Mesenchymal stem cell (in vitro differentiated cells and primary cell): ENCODE data around the gene CACNG5.

Experiments
- DNase-seq: peaks from one replicate; pipeline ENCODE4 v3.0.0-alpha.2; 2013
- H2AFZ ChIP-seq: one replicate; pipeline ENCODE4 v1.6.1; 2013; ENCODE audit warnings: low read depth, mild to moderate bottlenecking, control low read depth, inconsistent platforms, low read length, moderate library complexity
- H2AK5ac ChIP-seq: 2 replicates; pipeline ENCODE4 v1.6.1; 2013; ENCODE audit warnings: low read length, moderate library complexity, mild to moderate bottlenecking, inconsistent platforms; ENCODE audit not compliant: severe bottlenecking
- H2BK120ac ChIP-seq: one replicate; pipeline ENCODE4 v1.6.1; 2013; ENCODE audit warnings: low read depth, mild to moderate bottlenecking, inconsistent platforms, low read length, moderate library complexity
- H2BK12ac ChIP-seq, 2 experiments: one replicate each; pipeline ENCODE4 v1.6.1; 2013; ENCODE audit warnings: inconsistent platforms in 2 of 2, low read length in 2 of 2, mild to moderate bottlenecking in 2 of 2, moderate library complexity in 2 of 2, control low read depth in 1 of 2
- H2BK15ac ChIP-seq: one replicate; pipeline ENCODE4 v1.6.1; 2013; ENCODE audit warnings: mild to moderate bottlenecking, low read depth, inconsistent platforms; ENCODE audit not compliant: poor library complexity, severe bottlenecking
- H2BK5ac ChIP-seq: 2 replicates; pipeline ENCODE4 v1.6.1; 2013; ENCODE audit warnings: low read depth, mild to moderate bottlenecking, low read length, control low read depth, inconsistent platforms; ENCODE audit not compliant: poor library complexity, severe bottlenecking
- H3K14ac ChIP-seq, 2 experiments: one replicate each; pipeline ENCODE4 v1.6.1; 2013; ENCODE audit warnings: inconsistent platforms in 2 of 2, low read length in 2 of 2, control low read depth in 1 of 2, mild to moderate bottlenecking in 1 of 2, moderate library complexity in 1 of 2
- H3K18ac ChIP-seq, 2 experiments: one replicate each; pipeline ENCODE4 v1.6.1; 2013; ENCODE audit warnings: inconsistent platforms in 2 of 2, low read length in 2 of 2, control low read depth in 1 of 2, low read depth in 1 of 2, mild to moderate bottlenecking in 1 of 2
- H3K23ac ChIP-seq, 2 experiments: one replicate each; pipeline ENCODE4 v1.6.1; 2013; ENCODE audit warnings: inconsistent platforms in 2 of 2, low read length in 2 of 2, mild to moderate bottlenecking in 2 of 2, moderate library complexity in 2 of 2, control low read depth in 1 of 2
- H3K27ac ChIP-seq: 2 replicates; pipeline ENCODE4 v1.5.1; 2013; ENCODE audit warnings: mild to moderate bottlenecking, moderate library complexity, low read length, control low read depth, inconsistent platforms; ENCODE audit not compliant: poor library complexity, severe bottlenecking
- H3K27me3 ChIP-seq, 2 experiments: 2 replicates each; pipeline versions ENCODE4 v1.6.1 to v1.7.0; 2013; ENCODE audit warnings: low read length in 2 of 2, mild to moderate bottlenecking in 2 of 2, moderate library complexity in 2 of 2, control low read depth in 1 of 2, inconsistent platforms in 1 of 2; ENCODE audit not compliant: control insufficient read depth in 1 of 2, insufficient read depth in 1 of 2
- H3K36me3 ChIP-seq, 2 experiments: 2 replicates each; pipeline versions ENCODE4 v1.6.1 to v1.7.0; 2013; ENCODE audit warnings: low read length in 2 of 2, control low read depth in 1 of 2, inconsistent platforms in 1 of 2, low read depth in 1 of 2, mild to moderate bottlenecking in 1 of 2; ENCODE audit not compliant: insufficient read depth in 2 of 2, control insufficient read depth in 1 of 2
- H3K4ac ChIP-seq, 2 experiments: one replicate each; pipeline ENCODE4 v1.6.1; 2013; ENCODE audit warnings: inconsistent platforms in 2 of 2, low read length in 2 of 2, mild to moderate bottlenecking in 2 of 2, moderate library complexity in 2 of 2, control low read depth in 1 of 2, low read depth in 1 of 2
- H3K4me1 ChIP-seq: 2 replicates; pipeline ENCODE4 v1.6.1; 2013; ENCODE audit warnings: low read depth, low read length, control low read depth; ENCODE audit not compliant: control insufficient read depth, insufficient read depth
- H3K4me2 ChIP-seq: 2 replicates; pipeline ENCODE4 v1.6.1; 2013; ENCODE audit warnings: low read length, mild to moderate bottlenecking, inconsistent platforms; ENCODE audit not compliant: poor library complexity, severe bottlenecking
- H3K4me3 ChIP-seq, 2 experiments: 2 replicates each; pipeline versions ENCODE4 v1.5.1 to v1.7.0; 2013; ENCODE audit warnings: low read length in 2 of 2, mild to moderate bottlenecking in 2 of 2, control low read depth in 1 of 2, low read depth in 1 of 2; ENCODE audit not compliant: insufficient read depth in 1 of 2
- H3K79me1 ChIP-seq: replicated peaks from 2 replicates; pipeline ENCODE4 v1.6.1; 2013; ENCODE audit warnings: mild to moderate bottlenecking, control low read depth, low read length, inconsistent platforms; ENCODE audit not compliant: poor library complexity, severe bottlenecking
- H3K9ac ChIP-seq: 2 replicates; pipeline ENCODE4 v1.7.0; 2013; ENCODE audit warnings: mild to moderate bottlenecking, low read length, moderate library complexity
- H3K9me3 ChIP-seq: 2 replicates; pipeline ENCODE4 v1.7.0; 2013; ENCODE audit warnings: mild to moderate bottlenecking, low read length; ENCODE audit not compliant: control insufficient read depth
- H4K8ac ChIP-seq: one replicate; pipeline ENCODE4 v1.6.1; 2013; ENCODE audit warnings: inconsistent platforms, mild to moderate bottlenecking, low read length, moderate library complexity
- H4K91ac ChIP-seq: one replicate; pipeline ENCODE4 v1.6.1; 2013; ENCODE audit warnings: mild to moderate bottlenecking, low read length, inconsistent platforms
- WGBS: methylation state at CpG from one replicate; pipeline ENCODE4 v1.1.7; 2013; ENCODE audit warnings: mixed read lengths; 5-methylcytosine and 5-hydroxymethylcytosine counted together

CACNG5 gene

GRCh38 chr17:66795486-66795885, 39.4 kb upstream of the CACNG5 start:
- H2BK15ac ChIP-seq: no peak overlapping the region
- no peak overlapping the region for H2BK5ac ChIP-seq
- no peak overlapping the region for H3K4me3 ChIP-seq
- no peaks in the 10 kb centered on the region for H3K27me3 ChIP-seq
- H3K4me1 ChIP-seq: no peaks in the 10 kb centered on the region
- H3K4me2 ChIP-seq: no peak overlapping the region
- H3K18ac ChIP-seq: no peak overlapping the region
- whole genome bisulfite sequencing: 90% methylated on average over 3 of the region's 3 CpGs
- H3K9ac ChIP-seq: no peak overlapping the region
- peaks cover 42 to 57% of the 10 kb centered on the region in 2 experiments for H3K36me3 ChIP-seq
- no peak overlapping the region for H3K23ac ChIP-seq
- H4K91ac ChIP-seq: no peak overlapping the region
- H2BK12ac ChIP-seq: no peak overlapping the region
- H2AK5ac ChIP-seq: no peak overlapping the region
- no peak overlapping the region for H4K8ac ChIP-seq
- no peak overlapping the region for H3K4ac ChIP-seq
- no peak overlapping the region for H3K14ac ChIP-seq
- no peak overlapping the region for H2AFZ ChIP-seq
- H3K9me3 ChIP-seq: no peaks in the 10 kb centered on the region
- no peak overlapping the region for H3K27ac ChIP-seq
- H3K79me1 ChIP-seq: peaks cover 2% of the 10 kb centered on the region
- DNase-seq: no peak
- no peak overlapping the region for H2BK120ac ChIP-seq

- Histone ChIP-seq H3K4me2 (no peak overlapping the region), H2BK120ac (no peak overlapping the region), H4K91ac (no peak overlapping the region), H2BK5ac (no peak overlapping the region), H3K18ac (no peak overlapping the region), H3K23ac (peak overlapping the region in 1 of 2 experiments; percentile 64), H2BK12ac (no peak overlapping the region), H3K27ac (no peak overlapping the region), H3K14ac (no peak overlapping the region), H2AFZ (no peak overlapping the region), H3K4me3 (no peak overlapping the region), H3K79me1 (peaks cover 2% of the 10 kb centered on the region), H2BK15ac (no peak overlapping the region), H3K9ac (no peak overlapping the region), H3K4ac (no peak overlapping the region), H3K9me3 (no peaks in the 10 kb centered on the region), H3K36me3 (peaks cover 42 to 46% of the 10 kb centered on the region in 2 experiments), H4K8ac (no peak overlapping the region), H2AK5ac (no peak overlapping the region), H3K4me1 (no peaks in the 10 kb centered on the region), H3K27me3 (no peaks in the 10 kb centered on the region)
- no peak for DNase-seq
- WGBS: 96% methylated on average over 10 of the region's 10 CpGs
Measured at GRCh38 chr17:66799849-66800537, 34.9 kb upstream of the CACNG5 start.

GRCh38 chr17:66803474-66803951, 31.4 kb upstream of the CACNG5 start:
- H3K4me1 ChIP-seq: no peaks in the 10 kb centered on the region
- H3K4me3 ChIP-seq: no peak overlapping the region
- H3K27ac ChIP-seq: no peak overlapping the region
- H3K9ac ChIP-seq: no peak overlapping the region
- DNase-seq: no peak
- H3K18ac ChIP-seq: no peak overlapping the region
- H3K23ac ChIP-seq: no peak overlapping the region
- H4K91ac ChIP-seq: no peak overlapping the region
- no peaks in the 10 kb centered on the region for H3K27me3 ChIP-seq
- peaks cover 27 to 41% of the 10 kb centered on the region in 2 experiments for H3K36me3 ChIP-seq
- H2BK15ac ChIP-seq: no peak overlapping the region
- H4K8ac ChIP-seq: no peak overlapping the region
- H3K4ac ChIP-seq: no peak overlapping the region
- H2BK120ac ChIP-seq: no peak overlapping the region
- 79% methylated on average over 19 of the region's 19 CpGs for WGBS
- H3K4me2 ChIP-seq: no peak overlapping the region
- no peaks in the 10 kb centered on the region for H3K79me1 ChIP-seq
- H2AFZ ChIP-seq: no peak overlapping the region
- H2BK12ac ChIP-seq: no peak overlapping the region
- H2BK5ac ChIP-seq: no peak overlapping the region
- H3K14ac ChIP-seq: no peak overlapping the region
- no peaks in the 10 kb centered on the region for H3K9me3 ChIP-seq
- H2AK5ac ChIP-seq: no peak overlapping the region

GRCh38 chr17:66805567-66805966, 29.4 kb upstream of the CACNG5 start:
- Histone ChIP-seq H2BK15ac (no peak overlapping the region), H3K27me3 (no peaks in the 10 kb centered on the region), H2AK5ac (no peak overlapping the region), H2BK120ac (no peak overlapping the region), H3K4me2 (no peak overlapping the region), H4K8ac (no peak overlapping the region), H2BK5ac (no peak overlapping the region), H3K27ac (no peak overlapping the region), H3K18ac (no peak overlapping the region), H3K4me1 (no peaks in the 10 kb centered on the region), H3K4ac (no peak overlapping the region), H3K23ac (no peak overlapping the region), H3K79me1 (no peaks in the 10 kb centered on the region), H2AFZ (no peak overlapping the region), H3K36me3 (peaks cover 27 to 36% of the 10 kb centered on the region in 2 experiments), H2BK12ac (no peak overlapping the region), H3K9ac (no peak overlapping the region), H3K14ac (no peak overlapping the region), H3K9me3 (no peaks in the 10 kb centered on the region), H3K4me3 (no peak overlapping the region), H4K91ac (no peak overlapping the region)
- DNase-seq: no peak
- WGBS: 91% methylated on average over 10 of the region's 10 CpGs
